CD1c-positive myeloid dendritic cell (primary cell): ENCODE results near the gene VPS13A.

Experiments used
- DNase-seq: peaks from one replicate; pipeline ENCODE4 v3.0.0-alpha.2; 2016; ENCODE audit errors: extremely low spot score

Gene VPS13A

DNA sequence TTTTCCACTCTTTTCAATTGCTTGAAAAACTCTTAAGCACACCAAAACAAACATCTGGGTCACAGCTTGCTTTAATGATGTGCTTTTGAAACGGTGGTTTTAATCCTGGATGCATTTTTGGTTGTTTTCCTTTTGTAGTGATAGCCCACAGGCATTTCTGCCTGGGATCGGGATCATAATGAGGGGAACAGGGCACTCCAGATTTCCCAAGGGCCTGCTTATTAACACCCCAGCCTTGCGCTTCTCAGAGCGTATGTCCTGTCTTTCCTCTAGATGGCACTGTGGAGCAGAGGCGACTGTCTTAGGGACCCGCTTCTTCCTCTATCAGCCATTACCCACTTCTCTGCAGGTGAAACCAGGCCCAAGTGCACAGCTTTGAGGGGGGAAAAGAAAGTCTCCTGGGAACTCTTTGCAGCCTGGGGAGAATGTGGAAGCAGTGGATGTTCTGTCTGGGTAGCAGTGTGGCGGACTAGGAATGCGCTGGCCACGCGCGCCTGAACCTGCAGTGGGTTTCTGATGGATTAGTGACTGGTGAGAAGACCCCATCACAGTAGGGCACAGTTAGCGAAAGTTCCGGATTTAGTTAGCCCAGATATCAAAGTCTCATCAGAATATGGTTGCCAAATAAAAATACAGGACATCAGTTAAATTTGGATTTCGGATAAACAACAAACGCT is 280.7 kb downstream of the VPS13A start:
- peak; percentile 74 for DNase-seq

DNA sequence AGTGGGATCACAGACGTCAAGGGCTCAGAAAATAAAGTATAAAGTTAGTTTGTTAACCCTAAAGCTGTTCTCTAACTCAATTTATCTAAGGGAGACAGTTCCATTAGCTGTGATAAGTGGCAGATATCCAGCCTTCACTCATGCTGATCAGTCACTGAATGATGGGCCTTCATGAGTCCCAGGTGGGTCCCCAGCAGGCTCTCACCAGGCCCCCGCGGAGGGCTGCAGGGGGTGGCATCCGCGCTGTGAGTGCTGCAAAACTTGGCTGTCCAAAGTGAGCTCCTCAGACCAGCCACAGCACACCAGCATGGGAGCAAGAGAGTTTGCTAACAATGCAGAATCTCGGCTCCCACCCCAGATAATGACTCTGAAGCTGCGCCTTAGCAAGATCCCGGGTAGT is 283.6 kb downstream of the VPS13A start:
- no peak for DNase-seq

DNA sequence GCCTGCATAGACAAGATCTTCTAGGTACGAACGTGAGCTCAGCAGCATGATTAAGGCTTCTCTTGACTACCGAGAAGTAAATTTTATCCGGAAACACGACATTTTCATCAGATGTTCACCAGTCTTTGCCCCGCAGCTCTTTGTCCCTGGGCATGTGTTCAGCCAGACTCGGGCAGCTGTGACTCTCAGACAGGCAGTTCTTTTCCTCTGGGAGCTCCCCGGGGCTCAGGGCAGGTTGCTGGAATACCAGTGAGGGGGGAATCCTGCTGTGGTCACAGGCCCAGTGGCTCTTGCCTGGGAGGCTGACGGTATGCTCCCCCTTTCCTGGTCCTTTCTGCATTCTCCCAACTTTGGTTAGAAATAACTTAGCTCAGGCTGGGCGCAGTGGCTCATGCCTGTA is 284.7 kb downstream of the VPS13A start:
- DNase-seq, result no peak

DNA sequence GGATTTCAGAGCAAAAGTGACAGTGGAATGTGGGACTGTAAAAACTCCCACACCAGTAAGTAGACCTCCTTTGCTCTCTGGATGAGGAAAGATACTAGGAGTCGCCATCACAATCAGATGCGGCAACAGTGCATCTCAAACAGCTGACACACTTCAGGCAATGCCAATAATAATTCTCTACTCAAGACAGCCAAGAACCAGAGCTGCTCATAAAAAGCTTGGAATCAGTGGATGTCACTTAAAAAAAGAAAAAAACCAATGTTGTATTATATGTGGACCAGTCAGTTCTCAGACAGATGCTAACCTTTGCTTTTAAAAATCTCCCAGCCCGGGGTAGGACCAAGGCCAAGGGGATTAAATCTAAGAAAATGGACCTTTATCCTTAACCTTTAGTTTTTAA is 285.8 kb downstream of the VPS13A start:
- no peak for DNase-seq

DNA sequence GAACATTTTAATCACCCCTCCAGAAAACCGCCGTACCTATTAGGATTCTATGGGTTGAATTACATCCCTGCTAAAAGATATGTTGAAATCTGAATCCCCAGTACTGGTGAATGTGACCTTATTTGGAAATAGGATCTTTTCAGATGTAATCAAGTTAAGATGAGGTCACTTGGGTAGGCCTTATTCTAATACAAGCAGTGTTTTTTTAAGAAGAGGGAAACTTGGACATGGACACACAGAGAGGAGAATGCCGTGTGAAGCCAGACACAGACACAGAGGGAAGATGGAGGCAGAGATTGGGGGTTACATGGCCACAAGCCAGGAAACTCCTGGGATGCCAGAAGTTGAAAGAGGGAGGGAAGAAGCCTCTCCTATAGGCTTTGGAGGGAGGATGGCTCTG is 287.3 kb downstream of the VPS13A start:
- no peak for DNase-seq

DNA sequence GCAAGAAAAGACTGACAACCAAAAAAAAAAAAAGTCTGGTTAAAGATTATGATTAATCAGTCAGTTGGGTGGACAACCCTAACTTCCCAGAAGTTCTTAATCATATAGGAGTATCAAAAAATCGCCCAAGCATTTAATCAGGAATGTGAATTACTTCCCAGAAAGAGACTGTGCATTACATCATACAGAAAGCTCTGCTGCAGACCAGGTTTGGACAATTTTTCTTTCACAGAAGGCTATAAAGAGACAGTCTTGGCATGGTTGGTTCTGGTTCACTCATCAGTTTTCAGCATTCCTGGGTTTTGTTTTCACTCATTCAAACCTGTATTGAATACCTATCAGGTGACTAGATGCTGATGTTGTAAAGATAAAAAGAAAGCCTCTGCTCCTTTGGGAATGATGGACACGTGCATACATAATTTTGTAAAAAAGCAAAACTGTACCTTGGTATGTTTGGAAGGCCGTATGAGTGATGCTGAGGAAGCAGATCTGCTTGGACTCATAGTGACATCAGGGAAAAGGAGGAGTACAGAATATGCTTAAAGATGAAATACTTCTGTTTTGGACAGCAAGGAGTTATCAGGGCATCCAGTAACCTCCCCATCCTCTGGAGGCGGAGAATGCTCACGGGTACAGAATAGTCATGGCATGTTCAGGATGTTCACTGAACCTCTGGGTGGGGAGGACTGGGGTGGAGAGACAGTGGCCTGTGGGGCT is 292.3 kb downstream of the VPS13A start:
- no peak for DNase-seq
